DOHH2 (cell line): Measurements from ENCODE around the gene MACROD2.

Source experiments
- CTCF ChIP-seq: fragments of 200-600 bp; sonication (generic); IDR thresholded peaks from one replicate; pipeline ENCODE4 v1.5.1; 2014; ENCODE audit warnings: antibody characterized with exemption, mild to moderate bottlenecking, low read depth, low read length; ENCODE audit not compliant: poor library complexity, severe bottlenecking
- EZH2phosphoT487 ChIP-seq: fragments of 200-600 bp; sonication (generic); IDR thresholded peaks from 2 replicates; pipeline ENCODE4 v1.6.1; 2017; ENCODE audit warnings: borderline replicate concordance, mild to moderate bottlenecking, antibody characterized with exemption, low read length, moderate library complexity, mixed read lengths

- no peak for TF ChIP-seq CTCF
- TF ChIP-seq EZH2phosphoT487, result no peak
Measured at GRCh38 chr20:14562981-14563380, 567.7 kb downstream of the MACROD2 start.
